Measurements from ENCODE around the gene SCMH1. TPM values are rescaled to one million over a fixed set of nuclear protein-coding genes. Genes with fewer than 3 reads are reported as not detected.

The SCMH1 gene
- total RNA-seq, 4 donors from 2014 or later = 17.6 to 48.2 (median 21.8) TPM

- TF ChIP-seq EP300 (IDR thresholded peaks at IDR 0.05) = no peak
- TF ChIP-seq POLR2AphosphoS5 (IDR thresholded peaks at IDR 0.05) = no peak
- no peak for TF ChIP-seq CTCF (IDR thresholded peaks at IDR 0.05)
- no peak for TF ChIP-seq POLR2A (IDR thresholded peaks at IDR 0.05)
- Histone ChIP-seq H3K27ac (no peak overlapping the region), H3K4me1 (peaks cover 4% of the 10 kb centered on the region), H3K9me3 (no peaks in the 10 kb centered on the region), H3K4me3 (no peak overlapping the region), H3K36me3 (peaks cover 28% of the 10 kb centered on the region), H3K27me3 (no peaks in the 10 kb centered on the region)
- 95% methylated on average over 21 of the region's 44 CpGs for WGBS
- no peak for DNase-seq (ENCODE audit: low spot score in 2 of 2)
Measured at GRCh38 chr1:41017141-41018017, 224.7 kb downstream of the SCMH1 start.

DNA sequence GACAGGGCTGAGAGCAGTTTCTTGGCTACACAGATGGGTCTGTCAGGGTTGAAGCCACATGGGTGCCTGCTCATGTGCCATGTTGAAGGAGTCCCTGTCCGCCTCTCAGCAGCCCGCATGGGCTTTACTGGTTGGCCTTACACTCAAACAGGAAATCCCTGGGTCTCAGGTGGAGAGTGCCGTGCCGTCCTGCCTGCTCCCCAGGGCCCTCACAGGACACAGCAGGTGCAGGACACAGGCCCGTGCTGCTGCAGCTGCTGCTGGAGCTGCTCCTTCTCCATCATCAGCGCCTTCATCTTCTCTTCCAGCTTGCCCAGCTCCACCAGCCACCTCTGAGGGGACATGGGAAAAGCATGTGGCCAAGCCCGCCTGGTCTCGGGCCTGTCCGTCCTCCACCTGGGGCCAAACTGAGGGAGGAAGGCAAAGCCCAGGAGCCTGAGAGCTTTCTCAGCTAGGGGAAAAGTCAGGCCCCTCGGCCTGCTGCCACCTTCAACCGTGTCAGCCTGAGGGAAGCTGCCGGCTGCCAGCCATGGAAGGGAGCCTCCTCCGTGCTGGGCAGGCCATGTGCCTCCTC is 226.1 kb downstream of the SCMH1 start:
- Histone ChIP-seq H3K36me3 (peaks cover 38% of the 10 kb centered on the region), H3K27ac (no peak overlapping the region), H3K27me3 (no peaks in the 10 kb centered on the region), H3K9me3 (no peaks in the 10 kb centered on the region), H3K4me3 (no peak overlapping the region), H3K4me1 (peaks cover 4% of the 10 kb centered on the region)
- 87% methylated on average over 10 of the region's 13 CpGs for WGBS
- no peak for DNase-seq (ENCODE audit: low spot score in 2 of 2)
- no peak for TF ChIP-seq POLR2A (IDR thresholded peaks at IDR 0.05)
- no peak for TF ChIP-seq EP300 (IDR thresholded peaks at IDR 0.05)
- TF ChIP-seq CTCF (IDR thresholded peaks at IDR 0.05) = no peak
- TF ChIP-seq POLR2AphosphoS5 (IDR thresholded peaks at IDR 0.05) = no peak

DNA sequence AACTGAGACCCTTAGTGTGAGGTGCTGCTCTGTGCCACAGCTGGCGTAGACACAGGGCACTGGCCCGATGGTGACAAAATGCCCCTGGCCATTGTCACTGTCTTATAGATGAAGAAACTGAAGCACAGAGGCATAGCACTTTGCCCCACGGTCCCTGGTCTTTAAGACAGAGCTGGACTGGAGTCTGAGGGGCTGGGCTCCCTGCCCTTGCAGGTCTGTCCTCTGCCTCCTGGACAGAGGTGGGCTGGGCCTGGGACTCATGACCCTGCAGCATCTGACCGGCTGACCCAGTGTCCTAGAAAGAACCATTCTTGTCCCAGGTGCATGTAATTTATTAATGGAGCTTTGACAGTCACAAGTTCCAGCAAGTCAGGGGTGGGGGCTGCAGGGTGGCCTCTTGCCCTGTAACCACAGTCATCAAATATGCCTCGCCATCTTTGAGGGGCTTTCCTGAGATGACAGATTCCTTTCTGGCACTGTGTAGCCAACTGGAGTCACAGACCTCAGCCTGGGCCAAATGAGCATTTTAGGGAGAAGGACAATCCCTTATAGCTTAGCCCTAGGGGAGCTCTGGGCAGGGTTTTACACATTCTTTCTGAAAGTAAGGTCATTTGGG is 226.7 kb downstream of the SCMH1 start:
- Histone ChIP-seq H3K9me3 (no peaks in the 10 kb centered on the region), H3K27me3 (no peaks in the 10 kb centered on the region), H3K27ac (no peak overlapping the region), H3K4me3 (no peak overlapping the region), H3K4me1 (peaks cover 4% of the 10 kb centered on the region), H3K36me3 (peaks cover 40% of the 10 kb centered on the region)
- DNase-seq (ENCODE audit: low spot score in 2 of 2) = no peak
- TF ChIP-seq POLR2AphosphoS5 (IDR thresholded peaks at IDR 0.05) = no peak
- WGBS = 70% methylated on average over 4 of the region's 5 CpGs

DNA sequence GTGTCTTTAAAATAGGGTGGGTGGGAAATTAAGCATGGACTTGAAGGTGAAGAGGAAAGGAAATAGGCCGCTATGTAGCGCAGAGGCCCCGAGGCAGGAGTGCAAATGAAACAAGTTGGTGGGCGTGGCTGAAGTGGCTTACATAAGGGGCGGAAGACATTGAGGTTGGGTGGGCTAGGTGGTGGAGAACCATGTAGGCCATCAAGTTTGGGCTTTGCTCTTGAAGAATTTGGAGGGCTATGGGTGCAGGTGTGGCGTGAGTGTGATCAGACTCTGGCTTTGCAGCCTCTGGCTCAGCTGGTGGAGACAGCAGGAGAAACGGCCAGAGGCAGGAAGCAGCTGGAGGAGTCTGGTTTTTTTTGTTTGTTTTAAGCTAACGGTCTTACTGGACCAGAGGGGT is 227.2 kb downstream of the SCMH1 start:
- Histone ChIP-seq H3K4me3 (no peak overlapping the region), H3K9me3 (no peaks in the 10 kb centered on the region), H3K4me1 (peaks cover 4% of the 10 kb centered on the region), H3K27ac (no peak overlapping the region), H3K27me3 (no peaks in the 10 kb centered on the region), H3K36me3 (peaks cover 41% of the 10 kb centered on the region)
- 70% methylated on average over 8 of the region's 8 CpGs for WGBS
- DNase-seq (ENCODE audit: low spot score in 2 of 2) = no peak
- TF ChIP-seq CTCF (IDR thresholded peaks at IDR 0.05) (no peak), EP300 (IDR thresholded peaks at IDR 0.05) (no peak), POLR2A (IDR thresholded peaks at IDR 0.05) (no peak), POLR2AphosphoS5 (IDR thresholded peaks at IDR 0.05) (no peak)

DNA sequence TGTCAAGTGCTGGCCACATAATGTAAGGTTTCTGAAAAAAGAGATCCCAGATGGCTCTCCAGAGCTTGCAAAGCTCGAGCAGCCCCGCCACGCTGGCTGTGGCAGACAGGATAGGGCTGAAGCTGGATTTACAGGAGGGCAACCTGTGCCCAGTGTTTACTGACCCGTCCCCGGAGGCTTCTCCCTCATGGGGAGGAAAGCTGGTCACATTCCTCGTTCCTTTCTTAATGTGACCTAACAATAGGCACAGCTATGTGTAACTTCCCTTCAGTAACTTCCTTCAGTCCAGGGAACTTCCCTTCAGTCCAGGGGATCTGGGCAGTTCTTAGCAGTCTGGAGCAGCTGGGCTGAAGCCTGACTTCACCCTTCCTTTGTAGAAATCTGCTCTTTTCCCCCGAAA is 228.3 kb downstream of the SCMH1 start:
- Histone ChIP-seq H3K27me3 (no peaks in the 10 kb centered on the region), H3K4me1 (peaks cover 4% of the 10 kb centered on the region), H3K36me3 (peaks cover 51% of the 10 kb centered on the region), H3K9me3 (no peaks in the 10 kb centered on the region), H3K27ac (no peak overlapping the region), H3K4me3 (no peak overlapping the region)
- TF ChIP-seq POLR2AphosphoS5 (IDR thresholded peaks at IDR 0.05) (no peak), POLR2A (IDR thresholded peaks at IDR 0.05) (no peak), EP300 (IDR thresholded peaks at IDR 0.05) (no peak), CTCF (IDR thresholded peaks at IDR 0.05) (no peak)
- DNase-seq (ENCODE audit: low spot score in 2 of 2) = no peak
- 89% methylated on average over 7 of the region's 7 CpGs for WGBS
